GM12864 (cell line): ENCODE data around the gene ARMC9.

ENCODE experiments used
- DNase-seq: peaks from one replicate; pipeline ENCODE4 v3.0.0-alpha.2; 2011; ENCODE audit warnings: low read depth
- H3K4me3 ChIP-seq: 2 replicates; pipeline ENCODE4 v1.5.1; 2011; ENCODE audit warnings: mild to moderate bottlenecking, low read depth, low read length, control low read depth
- TF ChIP-seq, protein P1 (sequence below): IDR thresholded peaks from 2 replicates; pipeline ENCODE4 v1.5.1; 2011; ENCODE audit warnings: low read depth, mild to moderate bottlenecking, moderate library complexity, low read length, control low read depth, inconsistent platforms; ENCODE audit errors: missing control alignments

Gene ARMC9

DNA sequence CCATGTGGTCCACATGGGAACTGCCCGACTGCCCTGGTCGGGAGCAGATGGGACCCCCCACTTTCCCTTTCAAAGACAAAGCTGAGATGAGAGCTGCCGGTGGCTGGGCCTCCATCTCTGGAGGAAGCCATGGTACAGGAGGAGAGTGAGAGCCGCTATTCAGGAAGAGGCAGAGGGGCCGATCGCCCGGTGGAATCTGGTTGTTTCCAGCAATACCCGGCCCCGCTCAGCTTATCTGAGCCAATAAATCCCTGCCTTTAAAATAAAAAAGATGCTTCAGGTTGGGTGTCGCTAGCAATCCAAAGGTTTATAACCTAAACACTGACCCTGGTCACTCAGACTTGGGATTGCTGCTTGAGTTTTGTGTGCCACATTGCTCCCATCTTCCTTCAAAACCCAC is 181.9 kb downstream of the ARMC9 start:
- TF ChIP-seq, protein P1, sequence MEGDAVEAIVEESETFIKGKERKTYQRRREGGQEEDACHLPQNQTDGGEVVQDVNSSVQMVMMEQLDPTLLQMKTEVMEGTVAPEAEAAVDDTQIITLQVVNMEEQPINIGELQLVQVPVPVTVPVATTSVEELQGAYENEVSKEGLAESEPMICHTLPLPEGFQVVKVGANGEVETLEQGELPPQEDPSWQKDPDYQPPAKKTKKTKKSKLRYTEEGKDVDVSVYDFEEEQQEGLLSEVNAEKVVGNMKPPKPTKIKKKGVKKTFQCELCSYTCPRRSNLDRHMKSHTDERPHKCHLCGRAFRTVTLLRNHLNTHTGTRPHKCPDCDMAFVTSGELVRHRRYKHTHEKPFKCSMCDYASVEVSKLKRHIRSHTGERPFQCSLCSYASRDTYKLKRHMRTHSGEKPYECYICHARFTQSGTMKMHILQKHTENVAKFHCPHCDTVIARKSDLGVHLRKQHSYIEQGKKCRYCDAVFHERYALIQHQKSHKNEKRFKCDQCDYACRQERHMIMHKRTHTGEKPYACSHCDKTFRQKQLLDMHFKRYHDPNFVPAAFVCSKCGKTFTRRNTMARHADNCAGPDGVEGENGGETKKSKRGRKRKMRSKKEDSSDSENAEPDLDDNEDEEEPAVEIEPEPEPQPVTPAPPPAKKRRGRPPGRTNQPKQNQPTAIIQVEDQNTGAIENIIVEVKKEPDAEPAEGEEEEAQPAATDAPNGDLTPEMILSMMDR = no peak
- H3K4me3 ChIP-seq = no peak overlapping the region
- DNase-seq = no peak

- no peak for DNase-seq
- TF ChIP-seq, protein P1 = no peak
- no peak overlapping the region for H3K4me3 ChIP-seq
Observed at GRCh38 chr2:231380991-231381847, 182.8 kb downstream of the ARMC9 start.

GRCh38 chr2:231382116-231382515 is 183.7 kb downstream of the ARMC9 start:
- no peak for DNase-seq
- TF ChIP-seq, protein P1 = no peak
- no peak overlapping the region for H3K4me3 ChIP-seq

- no peak for DNase-seq
- TF ChIP-seq, protein P1 = no peak
- no peak overlapping the region for H3K4me3 ChIP-seq
Observed at GRCh38 chr2:231383416-231384108, 185.1 kb downstream of the ARMC9 start.

- TF ChIP-seq, protein P1 = no peak
- no peak overlapping the region for H3K4me3 ChIP-seq
- DNase-seq = no peak
Observed at GRCh38 chr2:231384109-231384435, 185.6 kb downstream of the ARMC9 start.

DNA sequence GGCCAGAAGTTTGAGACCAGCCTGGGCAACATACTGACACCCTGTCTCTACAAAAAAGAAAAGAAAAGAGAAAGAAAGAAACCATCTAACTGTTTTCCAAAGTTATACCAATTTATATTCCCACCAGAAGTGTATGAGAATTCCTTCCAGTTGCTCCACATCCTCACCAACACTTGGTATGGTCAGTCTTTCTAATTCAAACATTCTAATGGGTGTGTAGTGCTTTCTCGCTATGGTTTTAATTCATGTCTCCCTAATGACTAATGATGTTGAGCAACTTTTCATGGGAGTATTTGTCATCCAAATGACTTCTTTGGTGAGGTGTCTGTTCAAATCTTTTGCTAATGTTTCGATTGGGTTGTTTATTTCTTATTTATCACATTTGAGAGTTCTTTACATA is 186.5 kb downstream of the ARMC9 start:
- DNase-seq = no peak
- H3K4me3 ChIP-seq = no peak overlapping the region
- TF ChIP-seq, protein P1 = no peak
